Gastroesophageal sphincter (tissue), 3 donors: ENCODE measurements around the gene PLAU.

Experiments
- CTCF ChIP-seq, 4 experiments: fragments of 200-600 bp in 2 of 4; fragments of 450-650 bp in 2 of 4; sonication (generic) in 1 of 4; IDR thresholded peaks; one replicate each; pipeline ENCODE4 v1.5.1; 2017 to 2019; ENCODE audit warnings: antibody characterized with exemption in 4 of 4, mild to moderate bottlenecking in 2 of 4, moderate library complexity in 2 of 4
- EP300 ChIP-seq: sonication (generic); formaldehyde crosslinking; IDR thresholded peaks from one replicate; pipeline ENCODE4 v1.6.1; 2017; ENCODE audit warnings: antibody characterized with exemption, mild to moderate bottlenecking
- POLR2A ChIP-seq, 2 donors: fragments of 450-650 bp; IDR thresholded peaks; one replicate each; pipeline ENCODE4 v1.6.1; 2017; ENCODE audit warnings: antibody characterized with exemption in 2 of 2, mild to moderate bottlenecking in 2 of 2, moderate library complexity in 1 of 2
- POLR2AphosphoS5 ChIP-seq: sonication (generic); formaldehyde crosslinking; IDR thresholded peaks from one replicate; pipeline ENCODE4 v1.6.1; 2017; ENCODE audit warnings: antibody characterized with exemption

- TF ChIP-seq POLR2AphosphoS5 (no peak), CTCF (IDR thresholded peaks at IDR 0.05) (no peak), POLR2A (IDR thresholded peaks at IDR 0.05) (no peak), EP300 (no peak)
Measured at GRCh38 chr10:73873838-73874215, 37.1 kb upstream of the PLAU start.
